HG02981 (cell line): Measurements from ENCODE around the gene UGT2A3.

Source experiments
- ATAC-seq: cut with Tn5 transposase; IDR thresholded peaks from one replicate; pipeline ENCODE4 v1.9.1; 2021; ENCODE audit warnings: mild to moderate bottlenecking, moderate library complexity; ENCODE audit not compliant: unreplicated experiment

The UGT2A3 gene

DNA sequence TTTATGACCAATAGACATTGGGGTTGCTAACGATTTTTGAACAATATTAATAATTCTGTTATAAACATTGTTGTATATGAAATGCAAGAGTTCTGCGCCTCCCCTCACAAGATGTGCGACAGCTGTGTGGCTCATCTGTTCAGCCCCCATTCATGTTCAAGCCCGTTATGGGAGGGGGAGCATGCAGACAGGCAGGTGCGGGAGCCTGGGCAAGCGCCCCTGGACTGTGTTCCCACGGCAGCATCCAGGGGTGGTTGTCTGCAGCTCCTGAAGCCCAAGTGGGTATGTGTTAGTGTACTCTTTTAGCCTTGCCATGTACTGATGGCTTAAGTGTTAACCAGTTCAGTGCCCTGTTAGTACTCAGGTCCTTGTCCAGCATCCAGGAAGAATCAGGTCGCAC lies 34.6 kb downstream of the UGT2A3 start:
- no peak for ATAC-seq

DNA sequence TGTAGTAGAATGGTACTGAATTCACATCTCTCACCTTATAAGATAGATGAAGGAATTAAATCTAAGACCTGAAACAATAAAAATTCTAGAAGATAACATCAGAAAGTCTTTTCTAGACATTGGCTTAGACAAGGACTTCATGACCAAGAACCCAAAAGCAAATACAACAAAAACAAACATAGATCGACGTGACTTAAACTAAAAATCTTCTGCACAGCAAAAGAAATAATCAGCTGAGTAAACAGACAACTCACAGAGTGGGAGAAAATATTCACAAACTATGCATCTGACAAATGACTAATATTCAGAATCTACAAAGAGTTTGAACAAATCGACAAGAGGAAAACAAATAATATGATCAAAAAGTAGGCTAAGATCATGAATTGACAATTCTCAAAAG lies 38.8 kb downstream of the UGT2A3 start:
- ATAC-seq, result no peak

DNA sequence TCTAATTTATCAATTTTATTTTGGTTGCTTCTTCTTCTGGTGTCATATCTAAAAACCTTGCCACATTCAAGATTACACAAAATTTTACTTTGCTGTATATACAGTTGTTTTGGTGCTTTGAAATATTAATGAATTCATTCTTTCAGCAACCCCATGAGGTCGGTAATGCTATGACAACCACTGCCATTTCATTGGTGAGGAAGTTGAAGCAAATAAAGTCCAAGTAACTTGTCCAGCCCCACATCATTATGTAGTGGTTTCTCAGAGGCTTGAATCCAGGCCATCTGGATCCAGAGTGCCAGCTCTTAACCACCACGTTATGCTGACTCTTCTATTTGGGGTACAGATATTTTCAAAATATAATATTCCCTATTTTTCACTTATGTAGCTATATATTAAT lies 42.2 kb downstream of the UGT2A3 start:
- no peak for ATAC-seq

DNA sequence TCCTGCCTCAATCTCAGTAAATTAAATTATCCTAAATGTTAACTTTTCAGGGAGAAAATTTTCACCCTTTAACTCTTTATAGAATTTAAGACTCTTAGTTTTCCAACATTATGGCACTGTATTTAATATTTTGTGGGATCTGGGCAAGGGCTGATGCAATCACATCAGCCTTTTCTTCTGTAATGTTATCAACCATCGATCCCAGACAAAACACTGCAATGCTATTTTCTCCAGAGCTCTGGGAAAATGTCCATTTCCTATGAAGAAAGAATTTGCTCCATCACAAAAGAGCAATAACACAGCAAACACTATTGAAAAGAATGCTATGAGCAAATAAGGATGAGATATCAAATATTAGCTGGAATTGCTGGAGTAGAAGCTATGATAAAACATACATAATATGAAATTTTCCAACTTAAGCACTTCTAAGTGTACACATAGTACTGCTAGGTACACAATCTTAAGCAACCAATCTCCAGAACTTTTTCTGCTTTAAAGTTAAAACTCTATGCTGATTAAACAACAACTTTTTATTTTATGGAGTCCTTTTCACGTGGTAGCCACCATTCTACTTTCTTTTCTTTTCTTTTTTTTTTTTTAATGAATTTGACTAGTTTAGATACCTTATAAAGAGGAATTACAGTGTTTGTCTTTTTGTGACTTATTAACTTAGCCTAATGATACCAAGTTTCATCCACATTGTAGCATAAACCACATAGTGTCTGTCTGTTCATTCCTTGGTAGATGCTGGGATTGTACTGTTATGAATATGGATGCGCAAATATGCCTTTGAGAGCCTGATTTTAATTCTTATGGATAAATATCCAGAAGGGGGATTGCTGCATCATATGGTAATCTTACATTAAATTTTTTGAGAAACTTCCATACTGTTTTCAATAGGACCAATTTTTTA lies 43.6 kb downstream of the UGT2A3 start:
- ATAC-seq, result no peak

DNA sequence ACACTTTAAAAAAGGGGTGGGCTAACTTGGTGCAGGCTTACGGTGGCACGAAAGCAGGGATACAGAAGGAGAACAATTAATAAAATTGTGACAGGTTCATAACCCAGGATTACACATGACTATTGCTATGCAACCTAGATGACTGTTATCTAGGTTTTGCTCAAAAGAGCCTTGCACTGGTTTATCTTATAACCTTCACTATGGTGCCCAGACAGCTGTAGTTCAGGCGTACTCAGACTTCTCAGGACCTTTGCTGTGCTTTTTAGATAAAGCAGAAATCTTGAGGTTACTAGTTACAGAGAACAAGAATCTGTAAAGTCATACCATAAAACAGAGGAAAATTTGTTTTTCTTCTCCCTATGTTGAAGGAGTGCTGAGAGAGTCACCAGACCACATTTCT lies 44.4 kb downstream of the UGT2A3 start:
- ATAC-seq, result no peak

DNA sequence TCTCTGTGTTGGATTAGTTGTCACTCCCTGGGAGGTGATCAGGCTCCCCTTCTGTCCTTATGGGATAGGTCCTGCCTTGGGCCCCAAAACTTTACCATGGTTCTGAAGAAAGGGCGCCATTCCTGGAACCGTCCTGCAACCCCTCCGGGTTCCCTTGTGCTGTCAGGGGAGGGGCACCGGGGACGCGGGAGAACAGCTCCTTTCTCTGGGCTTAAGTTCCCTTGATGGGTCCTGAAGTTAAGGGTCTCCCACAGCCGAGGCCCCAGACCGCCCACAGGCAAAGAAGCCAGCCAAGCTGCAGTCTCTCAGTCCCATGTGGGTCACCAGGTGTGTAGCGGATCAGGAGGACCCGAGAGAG lies 44.8 kb downstream of the UGT2A3 start:
- no peak for ATAC-seq

DNA sequence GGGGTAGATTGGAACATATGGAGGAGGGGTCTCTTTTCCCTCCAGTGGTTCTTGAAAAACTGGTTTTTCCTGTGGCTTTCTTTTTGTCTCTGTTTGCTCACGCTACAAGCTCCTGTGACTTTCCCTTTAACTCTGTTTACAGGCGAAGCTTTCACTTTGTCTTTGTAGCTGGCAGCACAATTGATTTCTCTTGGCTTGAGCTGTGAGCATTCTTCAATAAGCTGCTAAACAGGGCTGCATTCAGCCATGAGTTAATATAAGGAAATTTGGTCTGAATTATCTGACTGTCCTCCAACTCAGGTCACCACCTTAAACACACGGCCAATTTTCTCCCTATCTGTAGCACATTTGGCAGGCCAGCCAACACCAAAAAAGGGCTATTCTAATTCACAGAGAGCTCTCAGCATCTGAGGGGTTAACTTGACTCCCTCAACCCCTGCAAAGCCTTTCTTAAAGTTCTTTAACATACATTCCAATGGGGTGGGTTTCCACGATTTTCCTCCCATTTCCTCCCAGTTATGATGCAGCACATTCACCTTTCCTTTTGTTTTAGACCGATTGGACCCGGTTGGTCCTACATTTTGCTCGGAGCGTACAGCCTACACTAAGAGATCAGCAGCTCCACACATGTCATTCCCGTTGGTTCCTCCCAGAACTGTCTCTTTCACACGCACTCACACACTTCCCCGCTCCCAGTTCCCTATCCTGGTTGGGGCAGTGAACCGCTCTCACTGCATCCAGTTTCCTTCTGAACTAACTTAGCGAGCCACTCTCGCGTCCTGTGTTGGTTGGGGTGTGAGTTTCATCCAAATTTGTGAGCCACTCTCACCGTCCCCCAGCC lies 45.4 kb downstream of the UGT2A3 start:
- ATAC-seq, result no peak

DNA sequence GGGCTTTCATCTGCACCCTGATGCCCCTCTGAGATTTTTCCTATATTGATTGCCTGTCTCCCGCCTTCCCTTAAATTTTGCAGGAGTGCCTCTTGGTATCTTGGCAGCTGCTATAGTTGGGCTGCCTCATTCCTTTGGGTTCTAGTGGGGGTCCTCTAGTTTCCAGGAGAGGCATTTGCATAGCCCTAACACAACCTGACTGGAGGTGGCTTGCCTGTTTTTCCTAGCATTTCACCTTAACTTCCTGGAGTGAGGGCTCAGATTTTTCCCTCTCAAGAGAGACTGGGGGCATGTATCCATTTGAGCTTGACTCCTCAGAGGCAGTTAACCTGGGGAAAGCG lies 46.0 kb downstream of the UGT2A3 start:
- no peak for ATAC-seq

DNA sequence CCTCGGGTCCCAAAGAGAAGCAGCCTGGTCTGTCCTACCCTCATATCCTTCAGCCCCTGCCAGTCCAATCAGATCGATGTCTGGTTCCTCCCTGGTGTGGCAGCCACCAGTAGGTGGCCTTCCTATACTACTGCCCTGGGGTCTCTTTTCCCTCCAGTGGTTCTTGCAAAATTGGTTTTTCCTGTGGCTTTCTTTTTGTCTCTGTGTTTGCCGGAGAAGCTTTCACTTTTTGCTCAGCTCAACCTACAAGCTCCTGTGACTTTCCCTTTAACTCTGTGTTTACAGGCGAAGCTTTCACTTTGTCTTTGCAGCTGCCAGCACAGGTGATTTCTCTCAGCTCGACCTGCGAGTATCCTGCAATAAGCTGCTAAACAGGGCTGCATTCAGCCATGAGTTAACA lies 46.8 kb downstream of the UGT2A3 start:
- ATAC-seq, result peak; percentile 68

DNA sequence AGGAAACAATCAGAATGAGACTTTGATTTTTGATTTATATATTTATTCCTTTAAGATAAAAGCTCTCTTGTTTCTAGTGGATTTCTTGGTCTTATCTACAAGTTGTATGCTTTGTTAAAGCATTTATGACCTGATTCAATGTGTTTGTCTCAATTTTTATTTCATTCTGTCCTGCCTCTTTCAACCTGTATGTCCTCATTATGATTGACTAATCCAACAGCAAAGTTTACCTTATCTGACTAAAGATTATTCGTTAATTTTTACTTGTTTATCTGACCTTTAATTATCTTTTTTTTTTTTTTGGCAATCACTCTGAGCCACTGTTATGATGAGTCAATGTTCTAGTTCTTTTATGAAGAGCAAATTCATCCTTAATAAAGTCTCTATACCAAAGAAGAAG lies 54.9 kb downstream of the UGT2A3 start:
- ATAC-seq, result no peak

DNA sequence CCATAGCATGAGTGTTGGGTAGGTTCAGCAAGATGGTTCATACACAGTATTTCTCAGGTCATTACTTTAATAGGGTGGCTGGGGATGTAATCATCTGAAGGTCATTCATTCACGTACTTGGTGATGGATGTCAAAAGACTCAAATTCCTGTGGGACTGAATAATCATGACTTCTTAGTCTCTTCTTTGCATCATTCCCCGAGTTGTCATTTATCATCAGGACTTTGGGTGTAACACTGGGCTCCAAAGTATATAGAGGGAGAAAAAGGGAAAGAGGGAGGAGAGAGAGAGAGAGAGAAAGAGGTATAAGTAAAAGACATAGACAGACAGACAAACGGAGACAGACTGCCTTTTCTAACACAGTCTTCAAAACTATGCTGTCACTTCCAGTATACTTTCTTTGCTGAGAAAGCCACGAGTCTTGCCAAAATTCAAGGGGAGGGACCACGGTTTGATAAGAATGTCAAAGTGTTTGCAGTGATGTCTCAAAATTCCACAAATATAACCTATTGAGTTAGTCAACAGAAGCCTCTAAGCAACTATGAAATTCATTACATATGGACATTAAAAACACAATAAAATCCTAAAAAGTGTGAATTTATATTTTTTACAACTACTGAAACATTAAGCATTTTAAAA lies 55.9 kb downstream of the UGT2A3 start:
- no peak for ATAC-seq

DNA sequence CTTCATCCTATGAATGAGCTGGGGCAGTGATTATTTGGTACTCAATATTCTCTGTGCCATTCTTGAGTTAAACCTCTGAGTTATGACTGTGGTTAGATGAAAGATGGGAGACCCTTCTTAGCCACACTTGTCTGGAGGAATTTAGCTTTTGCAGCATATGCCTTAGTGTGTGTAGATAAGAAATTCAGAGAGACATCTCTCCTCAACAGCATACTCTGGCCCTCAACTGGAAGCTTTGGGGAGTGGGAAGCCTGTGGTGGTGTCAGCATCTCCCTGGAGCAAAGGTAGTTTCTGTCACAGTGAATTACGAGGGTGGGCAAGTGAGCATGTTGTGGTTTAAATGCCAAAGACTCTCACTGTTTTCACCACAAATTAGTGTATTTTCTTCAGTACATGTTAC lies 58.7 kb downstream of the UGT2A3 start:
- no peak for ATAC-seq

DNA sequence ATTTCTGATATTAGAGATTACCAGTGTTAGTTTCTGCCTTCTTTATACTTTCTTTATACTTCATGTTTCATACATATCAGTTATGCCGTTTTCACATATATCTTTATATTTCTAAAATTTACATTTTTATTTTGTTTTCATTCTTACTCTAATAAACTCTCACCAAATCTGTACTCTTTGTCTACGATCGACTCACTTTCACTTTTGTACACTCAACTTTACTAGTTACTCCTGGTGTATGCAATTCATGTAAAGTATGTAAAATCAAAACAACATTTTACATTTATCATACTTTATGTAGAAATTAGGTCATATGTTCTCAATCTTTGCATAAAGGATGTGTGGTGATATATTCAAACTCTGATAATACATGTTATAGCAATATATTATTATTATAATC lies 59.9 kb downstream of the UGT2A3 start:
- ATAC-seq, result no peak

DNA sequence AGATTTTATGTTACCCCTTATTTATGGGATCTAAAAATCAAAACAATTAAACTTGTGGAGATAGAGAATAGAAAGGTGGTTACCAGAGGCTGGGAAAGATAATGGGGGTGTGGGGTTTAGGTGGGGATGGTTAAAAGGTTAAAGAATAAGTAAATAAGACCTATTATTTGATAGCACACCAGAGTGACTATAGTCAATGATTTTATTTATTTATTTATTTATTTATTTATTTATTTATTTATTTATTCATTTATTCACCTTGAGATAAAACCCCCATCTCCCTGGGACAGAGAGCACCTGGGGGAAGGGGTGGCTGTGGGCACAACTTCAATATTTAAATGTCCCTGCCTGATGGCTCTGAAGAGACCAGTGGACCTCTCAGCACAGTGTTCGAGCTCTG lies 66.1 kb downstream of the UGT2A3 start:
- ATAC-seq, result no peak

DNA sequence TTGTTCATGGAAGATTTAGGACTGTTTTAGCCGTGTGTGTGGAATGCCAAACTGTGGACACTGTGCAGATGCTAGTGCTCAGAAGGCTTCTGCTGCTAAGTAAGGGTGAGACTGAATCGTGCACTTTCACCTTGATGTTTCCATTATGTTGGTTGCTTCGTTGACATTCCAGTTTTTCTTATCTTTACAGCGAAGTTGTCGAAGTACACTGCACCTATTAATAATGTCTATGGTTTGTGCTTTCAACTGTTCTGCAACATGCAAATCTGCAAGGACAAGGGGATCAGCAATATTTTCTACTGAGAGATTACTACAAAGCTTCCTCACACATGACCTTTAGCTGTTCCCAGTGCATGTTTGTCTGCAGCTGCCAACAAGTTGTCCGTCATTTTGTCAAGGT lies 67.7 kb downstream of the UGT2A3 start:
- ATAC-seq, result no peak
